ENCODE results near the gene RGS19.
A peak's percentile ranks its signal among the peaks of the same experiment; 100 is the strongest.

Gene RGS19

GRCh38 chr20:64076061-64076997, 3.0 kb downstream of the RGS19 start:
- DNase-seq, result no peak

GRCh38 chr20:64075556-64075955, 3.8 kb downstream of the RGS19 start:
- no peak for DNase-seq

- DNase-seq, result no peak
Observed at GRCh38 chr20:64074963-64075362, 4.4 kb downstream of the RGS19 start.

- no peak for DNase-seq
Observed at GRCh38 chr20:64074184-64074789, 5.0 kb downstream of the RGS19 start.

GRCh38 chr20:64073476-64074183, 5.7 kb downstream of the RGS19 start:
- no peak for DNase-seq

GRCh38 chr20:64072498-64073063, 6.7 kb downstream of the RGS19 start:
- DNase-seq, result no peak

GRCh38 chr20:64071341-64072332, 7.7 kb downstream of the RGS19 start:
- DNase-seq, result no peak

GRCh38 chr20:64070244-64070993, 8.9 kb downstream of the RGS19 start:
- no peak for DNase-seq

GRCh38 chr20:64069614-64070243, 9.6 kb downstream of the RGS19 start:
- DNase-seq, result no peak

- no peak for DNase-seq
Observed at GRCh38 chr20:64069209-64069613, 10.1 kb downstream of the RGS19 start.

- no peak for DNase-seq
Observed at GRCh38 chr20:64068386-64069208, 10.7 kb downstream of the RGS19 start.

GRCh38 chr20:64067733-64068307, 11.5 kb downstream of the RGS19 start:
- no peak for DNase-seq

- DNase-seq, result no peak
Observed at GRCh38 chr20:64067005-64067632, 12.2 kb downstream of the RGS19 start.

- no peak for DNase-seq
Observed at GRCh38 chr20:64065974-64066343, 13.4 kb downstream of the RGS19 start.

GRCh38 chr20:64065062-64065973, 14.0 kb downstream of the RGS19 start:
- DNase-seq, result no peak

- DNase-seq, result no peak
Observed at GRCh38 chr20:64064145-64064698, 15.1 kb downstream of the RGS19 start.

GRCh38 chr20:64063389-64064144, 15.8 kb downstream of the RGS19 start:
- peak; percentile 46 to 48 for DNase-seq
